Endometrium (tissue), 2 donors: ENCODE data around the gene CNN1.

Source experiments
- FAIRE-seq: peaks from 2 replicates; lab custom pipeline; 2012; peaks lifted over from hg19 to GRCh38; lab: Jason Lieb, UNC
- donor health status: control.
- donor health status: control.

The CNN1 gene

DNA sequence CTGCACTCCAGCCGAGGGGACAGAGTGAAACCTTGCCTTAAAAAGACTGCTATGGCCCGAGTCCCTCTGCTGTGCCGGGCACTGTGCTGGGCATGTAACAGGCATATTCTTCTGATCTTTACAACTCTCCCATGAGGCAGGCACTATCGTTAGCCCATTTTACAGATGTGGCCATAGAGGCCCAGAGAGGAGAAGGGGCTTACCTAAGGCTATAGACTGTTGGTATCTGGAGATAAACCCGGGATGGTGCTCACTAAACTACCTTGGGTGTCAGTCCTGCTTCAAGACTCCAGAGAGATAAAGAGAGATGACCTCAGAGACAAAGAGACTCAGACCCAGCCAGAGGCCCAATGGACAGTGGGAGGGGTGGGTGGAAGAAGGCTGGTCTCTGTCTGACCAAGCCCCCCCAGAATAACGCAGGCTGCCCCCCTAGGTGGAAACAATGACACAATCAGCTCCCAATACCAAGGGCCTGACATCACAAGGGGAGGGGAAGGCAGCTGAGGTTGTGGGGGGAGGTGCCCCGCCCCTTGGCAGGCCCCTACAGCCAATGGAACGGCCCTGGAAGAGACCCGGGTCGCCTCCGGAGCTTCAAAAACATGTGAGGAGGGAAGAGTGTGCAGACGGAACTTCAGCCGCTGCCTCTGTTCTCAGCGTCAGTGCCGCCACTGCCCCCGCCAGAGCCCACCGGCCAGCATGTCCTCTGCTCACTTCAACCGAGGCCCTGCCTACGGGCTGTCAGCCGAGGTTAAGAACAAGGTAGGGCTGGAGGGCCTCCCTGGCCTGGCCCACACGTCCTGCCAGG lies at the start of gene CNN1:
Gene CNN1, plus strand, starts transcription at position 620 of the 805 bp plus-strand sequence. Its CDS starts 77 bp downstream, at position 697.
- FAIRE-seq: no peak

- no peak for FAIRE-seq
Observed at GRCh38 chr19:11489378-11489777, 49.3 kb upstream of the CNN1 start.

DNA sequence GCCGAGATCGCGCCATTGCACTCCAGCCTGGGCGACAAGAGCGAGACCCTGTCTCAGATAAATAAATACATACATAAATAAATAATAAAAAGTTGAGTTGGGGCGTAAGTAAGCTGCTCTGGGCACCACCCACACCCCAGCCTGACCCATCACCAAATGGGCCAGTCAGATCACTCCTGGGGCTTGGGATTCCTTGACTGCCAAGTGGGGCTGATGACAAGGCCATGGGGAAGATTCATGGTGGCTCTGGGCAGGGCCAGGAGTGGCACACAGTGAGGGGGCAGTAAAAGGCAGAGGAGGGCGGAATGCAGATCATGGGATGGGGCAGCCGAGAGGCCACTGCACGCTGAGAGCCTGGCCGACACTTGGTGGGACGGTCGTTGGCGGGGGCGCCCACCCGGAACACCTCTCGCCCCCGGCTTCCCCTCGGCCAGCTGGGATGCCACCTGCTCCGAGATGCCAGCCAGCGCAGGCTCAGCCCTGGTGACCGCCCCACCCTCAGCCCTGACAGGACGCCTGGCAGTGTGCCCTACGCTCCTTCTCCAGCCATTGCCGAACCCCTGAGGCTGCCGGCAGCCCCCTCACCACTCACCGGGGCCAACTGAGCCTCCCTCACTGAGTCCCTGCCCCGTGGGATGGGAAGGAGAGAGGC lies 43.9 kb upstream of the CNN1 start:
- no peak for FAIRE-seq

DNA sequence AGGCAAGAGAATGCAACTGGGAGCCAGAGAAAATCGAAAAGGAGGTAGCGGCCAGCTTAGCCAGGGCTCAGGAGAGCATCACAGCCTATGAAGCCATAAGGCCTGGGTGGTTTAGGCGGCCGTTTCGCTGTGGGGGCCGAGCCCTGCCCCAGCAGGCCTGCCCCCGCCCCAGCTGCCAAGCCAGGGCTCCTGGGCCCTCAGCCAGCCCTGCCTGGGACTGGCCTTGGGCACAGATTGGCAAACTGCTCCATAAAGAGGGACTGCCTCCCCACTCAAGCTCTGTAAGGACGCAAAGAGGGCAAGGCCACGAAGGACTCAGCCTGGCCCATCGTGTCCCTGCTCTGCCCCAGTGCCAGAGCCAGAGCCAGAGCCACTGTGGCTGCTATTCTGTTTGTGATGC lies 43.2 kb upstream of the CNN1 start:
- FAIRE-seq: no peak

DNA sequence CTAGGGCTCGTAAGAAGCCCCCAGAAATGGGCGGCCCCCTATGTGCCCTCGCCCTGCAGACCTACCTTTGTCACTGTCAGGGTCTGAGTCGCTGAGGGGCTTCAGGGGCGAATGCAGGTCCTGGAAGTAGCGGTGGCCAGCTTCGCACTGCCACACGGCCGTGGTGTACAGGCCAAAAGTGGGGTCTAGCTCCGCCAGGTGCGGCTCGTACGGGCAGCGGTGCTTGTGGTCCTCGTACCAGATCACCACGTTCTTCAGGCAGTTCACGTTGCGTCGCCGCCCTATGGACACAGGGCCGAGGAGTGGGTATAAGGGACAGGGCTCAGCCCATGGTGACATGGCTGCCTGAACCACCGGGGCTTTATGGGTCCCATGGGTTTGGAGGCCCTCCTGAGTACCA lies 42.8 kb upstream of the CNN1 start:
- no peak for FAIRE-seq

DNA sequence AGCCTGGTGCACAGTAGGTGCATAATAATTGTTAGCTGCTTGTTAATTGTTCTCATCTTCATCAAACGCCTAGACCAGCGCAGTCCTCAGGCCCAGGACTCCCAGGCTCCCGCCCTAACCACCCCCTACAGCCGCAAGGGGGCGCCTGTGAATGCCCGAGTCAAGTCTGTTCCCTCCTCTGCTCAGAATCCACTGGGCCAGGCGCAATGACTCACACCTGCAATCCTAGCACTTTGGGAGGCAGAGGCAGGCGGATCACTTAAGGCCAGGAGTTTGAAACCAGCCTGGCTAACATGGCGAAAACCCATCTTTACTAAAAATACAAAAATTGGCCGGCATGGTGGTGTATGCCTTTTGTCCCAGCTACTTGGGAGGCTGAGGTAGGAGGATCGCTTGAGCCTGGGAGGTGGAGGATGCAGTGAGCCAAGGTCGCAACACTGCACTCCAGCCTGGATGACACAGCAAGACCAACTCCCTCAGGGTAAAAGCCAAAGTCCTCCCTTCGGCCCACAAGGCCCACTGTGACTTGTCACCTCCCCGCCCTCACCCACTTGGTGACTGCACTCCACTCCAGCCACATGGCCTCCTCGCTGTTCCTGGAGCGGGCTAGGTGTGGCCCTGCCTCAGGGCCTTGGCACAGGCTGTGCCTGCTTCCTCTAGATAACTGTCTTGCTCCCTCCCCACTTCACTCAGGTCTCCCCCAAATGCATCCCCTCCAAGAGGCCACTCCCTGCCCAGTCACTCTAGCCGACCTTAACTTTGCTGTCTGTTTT lies 42.1 kb upstream of the CNN1 start:
- no peak for FAIRE-seq

GRCh38 chr19:11499220-11499726 lies 39.4 kb upstream of the CNN1 start:
- no peak for FAIRE-seq

DNA sequence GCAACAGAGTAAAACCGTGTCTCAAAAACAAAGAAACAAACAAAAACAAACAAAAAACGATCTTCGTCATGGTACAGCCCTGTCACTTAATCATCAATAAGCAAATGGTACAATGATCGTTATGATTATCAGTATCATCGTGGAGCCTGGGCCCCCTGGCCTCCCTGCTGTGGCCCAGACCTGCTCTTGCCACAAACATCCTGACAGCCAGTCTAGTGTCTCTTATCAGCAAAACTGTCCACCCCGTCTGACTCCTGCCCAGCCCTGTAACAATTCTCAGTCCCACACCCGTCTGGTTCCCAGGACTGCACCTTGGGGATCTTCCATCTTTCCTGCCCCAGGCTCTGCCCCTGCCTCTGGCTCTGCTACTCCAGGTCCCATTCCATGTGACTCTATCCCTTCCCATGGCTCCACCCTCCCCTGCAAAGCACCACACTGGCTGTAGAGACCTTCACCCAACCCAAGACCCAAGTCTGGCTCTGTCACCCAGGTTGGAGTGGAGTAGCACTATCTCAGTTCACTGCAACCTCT lies 38.7 kb upstream of the CNN1 start:
- FAIRE-seq: no peak

DNA sequence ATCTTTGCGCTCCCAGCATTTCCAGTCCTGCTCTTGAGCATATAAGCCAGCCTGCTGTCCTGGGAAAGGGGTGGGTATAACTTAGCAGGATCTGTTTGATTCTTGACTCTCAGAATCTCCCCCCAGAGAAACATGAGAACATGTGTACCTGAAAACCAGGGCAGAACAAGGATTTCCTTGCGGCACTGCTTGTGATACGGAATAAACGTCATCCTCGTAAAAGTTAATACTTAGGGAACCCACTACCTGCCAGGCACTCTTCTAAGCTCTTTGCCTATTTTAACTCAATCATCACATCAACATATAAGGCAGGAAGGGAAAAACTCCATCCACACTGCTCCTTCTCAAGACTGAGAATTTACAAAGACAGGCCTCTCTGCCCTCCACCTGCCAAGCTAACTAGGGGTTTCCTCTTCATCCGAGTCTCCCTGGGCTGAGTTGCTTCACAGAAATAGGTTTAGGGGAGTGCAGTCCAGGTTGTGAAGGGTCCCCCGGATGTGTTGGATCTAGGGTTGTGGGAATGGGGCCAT lies 34.1 kb upstream of the CNN1 start:
- FAIRE-seq: no peak

DNA sequence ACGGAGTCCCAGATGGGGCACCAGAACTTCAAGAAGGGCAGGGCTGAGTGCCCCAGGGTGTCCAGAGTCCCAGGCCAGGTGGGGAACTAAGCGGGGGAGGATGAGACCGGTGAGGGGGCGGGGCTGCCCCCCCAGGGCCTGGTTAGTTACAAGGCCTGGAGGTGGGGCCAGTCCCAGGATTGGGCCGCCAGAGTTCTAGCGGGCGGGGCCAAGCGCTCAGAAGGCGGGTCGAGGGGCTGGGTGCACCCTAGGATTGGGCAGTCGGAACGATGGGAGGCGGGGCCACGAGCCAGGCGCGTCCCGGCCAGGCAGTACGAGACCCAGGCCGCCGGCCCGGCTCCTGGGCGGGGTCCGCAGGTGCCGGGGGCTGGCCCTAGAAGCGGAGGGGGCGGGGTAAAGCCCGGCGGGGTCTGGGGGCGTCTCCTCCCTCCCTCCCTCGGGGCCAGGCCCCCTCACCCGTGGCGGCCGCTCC lies 33.6 kb upstream of the CNN1 start:
- FAIRE-seq: no peak

- no peak for FAIRE-seq
Observed at GRCh38 chr19:11505504-11506100, 33.0 kb upstream of the CNN1 start, which contains the start of gene ZNF653. Gene ZNF653, minus strand, starts transcription at chr19:11505839. Its CDS starts 53 bp downstream, at chr19:11505786.

- no peak for FAIRE-seq
Observed at GRCh38 chr19:11506101-11506555, 32.5 kb upstream of the CNN1 start.

DNA sequence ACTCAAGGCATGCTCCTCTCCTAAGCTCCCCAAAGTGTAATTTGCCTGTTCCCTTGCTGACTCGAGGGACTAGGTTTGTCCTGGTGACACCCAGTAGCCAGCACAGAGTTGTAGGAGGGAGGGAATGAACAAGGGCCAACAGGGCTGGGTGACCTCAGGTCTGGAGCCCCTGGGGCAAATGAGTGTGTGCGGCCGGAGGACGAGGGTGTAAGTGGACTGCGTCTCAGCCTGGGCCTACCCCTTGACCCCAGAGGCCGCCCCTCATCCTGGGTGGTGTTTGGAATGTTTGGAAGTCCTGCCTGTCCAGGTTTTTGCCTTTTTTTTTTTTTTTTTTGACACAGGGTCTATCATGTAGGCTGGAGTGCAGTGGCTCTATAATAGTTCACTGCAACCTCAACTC lies 31.7 kb upstream of the CNN1 start:
- no peak for FAIRE-seq

- FAIRE-seq: no peak
Observed at GRCh38 chr19:11507370-11508078, 31.1 kb upstream of the CNN1 start.

- FAIRE-seq: no peak
Observed at GRCh38 chr19:11510444-11510843, 28.2 kb upstream of the CNN1 start.

- no peak for FAIRE-seq
Observed at GRCh38 chr19:11513946-11514345, 24.7 kb upstream of the CNN1 start.

- no peak for FAIRE-seq
Observed at GRCh38 chr19:11519138-11519537, 19.5 kb upstream of the CNN1 start.

DNA sequence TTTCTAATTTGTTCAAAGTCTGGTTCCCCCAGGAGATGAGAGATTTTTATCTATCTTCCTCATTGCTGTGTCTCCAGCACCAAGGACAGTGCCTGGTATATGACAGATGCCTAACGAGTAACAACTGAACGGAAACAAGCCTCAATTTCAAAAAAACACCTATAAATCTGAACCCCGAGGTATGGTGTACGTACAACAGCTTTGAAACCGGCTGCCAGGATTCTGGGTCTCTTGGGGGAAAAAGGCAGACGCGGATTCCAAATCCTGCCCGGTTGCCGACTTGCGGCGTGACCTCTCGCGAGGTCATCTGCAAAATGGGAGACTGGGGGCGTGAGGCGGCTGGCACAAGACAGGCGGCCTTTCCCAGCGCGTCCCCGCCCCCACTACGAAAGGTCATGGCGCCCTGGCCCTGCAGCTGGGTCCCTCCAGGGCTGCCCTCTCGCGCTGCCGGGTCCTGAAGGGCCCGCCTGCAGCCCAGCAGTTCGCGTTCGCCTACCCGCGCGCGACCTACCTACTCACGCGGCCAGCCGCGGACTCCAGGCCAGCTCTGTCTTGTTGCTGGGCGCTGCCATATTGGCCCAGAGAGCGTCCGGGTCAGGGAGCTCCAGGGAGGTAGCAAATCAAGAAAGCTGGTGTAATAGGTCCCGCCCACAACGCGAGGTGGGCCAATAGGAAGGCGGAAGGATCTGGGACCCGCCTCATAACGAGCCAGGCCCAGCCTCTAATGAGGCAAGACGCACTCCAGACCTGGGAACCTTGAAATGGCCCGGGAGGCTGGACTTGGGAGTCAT lies 9.9 kb upstream of the CNN1 start, which contains the start of gene ECSIT:
Gene ECSIT, minus strand, starts transcription at position 584 of the 791 bp plus-strand sequence. CDS start 9,964 bp downstream, outside the sequence.
- peak; percentile 97 for FAIRE-seq

GRCh38 chr19:11530432-11530831 lies 8.2 kb upstream of the CNN1 start:
- no peak for FAIRE-seq

DNA sequence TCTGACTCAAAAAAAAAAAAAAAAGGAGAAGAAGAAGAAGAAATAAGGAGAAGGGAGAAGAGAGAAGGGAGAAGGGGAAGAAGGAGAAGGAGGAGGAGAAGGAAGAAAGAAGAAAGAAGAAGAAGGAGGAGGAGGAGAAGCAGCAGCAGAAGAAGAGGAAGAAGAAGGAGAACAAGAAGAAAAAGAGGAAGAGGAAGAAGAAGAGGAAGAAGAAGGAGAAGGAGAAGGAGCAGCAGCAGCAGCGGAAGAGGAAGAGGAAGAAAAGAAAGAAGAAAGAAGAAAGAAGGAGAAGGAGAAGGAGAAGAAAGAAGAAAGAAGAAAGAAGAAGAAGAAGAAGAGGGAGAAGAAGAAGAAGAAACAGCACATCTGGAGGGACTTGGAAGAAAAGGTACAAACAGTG lies 4.1 kb upstream of the CNN1 start:
- FAIRE-seq: no peak
